Naive thymus-derived CD4-positive, alpha-beta T cell (primary cell): ENCODE measurements around the gene ELOVL1. TPM values are rescaled to one million over a fixed set of nuclear protein-coding genes. Genes with fewer than 3 reads are reported as not detected.

ENCODE experiments used
- ATAC-seq: fragments of 150-1000 bp; cut with Tn5 transposase; 2 replicates; pipeline ENCODE4 v1.10.0; 2021; ENCODE audit warnings: mild to moderate bottlenecking, moderate library complexity
- CTCF ChIA-PET: fragments of 350-600 bp; sonication (Branson Sonifier 250); formaldehyde crosslinking; loops from one replicate; lab custom pipeline; 2021; ENCODE audit warnings: antibody characterized with exemption; lab: Charles Lee
- POLR2A ChIA-PET: fragments of 350-600 bp; sonication (Branson Sonifier 250); formaldehyde crosslinking; loops from one replicate; lab custom pipeline; 2021; ENCODE audit warnings: antibody characterized with exemption, inconsistent platforms; lab: Charles Lee
- DNase-seq, 9 donors: peaks; one replicate each; pipeline versions ENCODE4 v3.0.0 to v3.0.0-alpha.2; 2020 to 2022; ENCODE audit warnings: mixed read lengths in 1 of 9
- H3K27ac ChIP-seq: one replicate; pipeline ENCODE4 v1.7.0; 2013; ENCODE audit warnings: mild to moderate bottlenecking, low read depth, low read length, moderate library complexity
- H3K27me3 ChIP-seq, 2 donors: one replicate each; pipeline ENCODE4 v1.7.0; 2013; ENCODE audit warnings: low read length in 2 of 2, mild to moderate bottlenecking in 2 of 2, moderate library complexity in 2 of 2; ENCODE audit not compliant: control insufficient read depth in 2 of 2, insufficient read depth in 2 of 2
- H3K36me3 ChIP-seq, 3 experiments: 1 replicate in 2 of 3; 2 replicates in 1 of 3; pipeline ENCODE4 v1.7.0; 2013; ENCODE audit warnings: low read length in 3 of 3, mild to moderate bottlenecking in 3 of 3, moderate library complexity in 1 of 3; ENCODE audit not compliant: insufficient read depth in 3 of 3, control insufficient read depth in 2 of 3
- H3K4me1 ChIP-seq, 2 donors: one replicate each; pipeline ENCODE4 v1.7.0; 2013; ENCODE audit warnings: low read length in 2 of 2, mild to moderate bottlenecking in 2 of 2, moderate library complexity in 1 of 2; ENCODE audit not compliant: control insufficient read depth in 2 of 2, insufficient read depth in 2 of 2
- H3K4me3 ChIP-seq: 2 replicates; pipeline ENCODE4 v1.7.0; 2013; ENCODE audit warnings: mild to moderate bottlenecking, low read length
- H3K9me3 ChIP-seq, 3 experiments: 1 replicate in 2 of 3; 2 replicates in 1 of 3; pipeline ENCODE4 v1.7.0; 2013; ENCODE audit warnings: low read length in 3 of 3; ENCODE audit not compliant: control insufficient read depth in 2 of 3
- H3K27ac Mint-ChIP-seq, 9 donors: one replicate each; pipeline ENCODE4 v1.8.0; 2020 to 2022; ENCODE audit warnings: mixed read lengths in 9 of 9, mild to moderate bottlenecking in 8 of 9, moderate library complexity in 5 of 9, inconsistent platforms in 2 of 9
- H3K27me3 Mint-ChIP-seq, 5 donors: one replicate each; pipeline ENCODE4 v1.8.0; 2021 to 2022; ENCODE audit warnings: mixed read lengths in 5 of 5, mild to moderate bottlenecking in 1 of 5
- H3K36me3 Mint-ChIP-seq, 5 donors: one replicate each; pipeline ENCODE4 v1.8.0; 2020 to 2022; ENCODE audit warnings: mixed read lengths in 5 of 5, mild to moderate bottlenecking in 3 of 5, inconsistent platforms in 1 of 5
- H3K4me1 Mint-ChIP-seq, 7 donors: one replicate each; pipeline ENCODE4 v1.8.0; 2020 to 2022; ENCODE audit warnings: mixed read lengths in 7 of 7, mild to moderate bottlenecking in 3 of 7, inconsistent platforms in 1 of 7
- H3K4me3 Mint-ChIP-seq, 10 donors: one replicate each; pipeline ENCODE4 v1.8.0; 2020 to 2022; ENCODE audit warnings: mild to moderate bottlenecking in 10 of 10, mixed read lengths in 10 of 10, moderate library complexity in 6 of 10, inconsistent platforms in 2 of 10
- H3K9me3 Mint-ChIP-seq, 11 donors: one replicate each; pipeline ENCODE4 v1.8.0; 2020 to 2022; ENCODE audit warnings: mixed read lengths in 11 of 11, mild to moderate bottlenecking in 4 of 11, inconsistent platforms in 1 of 11, moderate library complexity in 1 of 11
- intact Hi-C, 2 donors: fragments of 100-400 bp; cut with micrococcal nuclease; formaldehyde crosslinking; loops; one replicate each; pipeline ENCODE4 v1.15.1; 2023
- polyA plus RNA-seq, 2 donors: library from polyadenylated mRNA; unstranded; fragments of 300-500 nt; fragmentation: Illumina TruSeq; gene quantifications; one replicate each; pipeline ENCODE4 v1.2.3, GENCODE V29; 2021
- total RNA-seq, 6 experiments: library from RNA in 5 of 6; stranded (reverse) in 5 of 6; gene quantifications; 1 replicate in 5 of 6; 2 replicates in 1 of 6; pipeline ENCODE4 v1.2.3 and lab custom pipeline; 2021 to 2026

ELOVL1 gene
- total and polyA plus RNA-seq, 7 experiments from 2014 or later = 25.9 to 65.3 (median 34.6) TPM

DNA sequence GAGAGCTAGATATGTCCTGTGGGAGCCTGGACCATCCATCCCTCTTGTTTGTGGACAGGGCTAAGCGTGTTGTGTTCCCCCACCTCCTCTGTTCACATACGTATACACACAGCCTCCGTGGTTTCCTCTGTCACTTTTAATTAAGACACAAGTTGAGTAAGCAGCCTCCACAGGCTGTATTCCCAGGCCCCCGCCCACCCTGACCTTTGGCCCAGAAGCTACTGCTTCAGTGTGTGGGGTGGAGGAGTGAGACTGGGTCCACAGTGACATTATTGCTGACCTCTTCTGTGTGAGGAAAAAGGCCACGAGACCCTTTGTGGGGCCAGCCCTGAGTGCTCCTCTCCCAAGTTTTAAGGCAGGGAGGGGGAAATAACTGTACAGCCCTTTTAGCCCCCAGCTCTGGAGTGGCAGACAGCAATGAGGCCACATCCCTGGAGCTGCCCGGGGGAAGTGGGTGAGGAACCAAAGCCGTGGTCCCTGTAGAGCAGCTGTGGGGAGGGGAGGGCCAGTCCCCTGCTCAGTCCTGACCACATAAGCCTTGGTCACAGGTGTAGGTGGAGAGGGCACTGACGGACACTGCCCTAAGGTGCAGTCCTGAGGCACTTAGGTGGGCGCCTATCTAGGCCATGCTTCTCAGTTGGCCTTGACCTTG, 4.4 kb downstream of the ELOVL1 start:
- Histone ChIP-seq H3K27ac (no peak overlapping the region), H3K9me3 (no peaks in the 10 kb centered on the region), H3K36me3 (peaks cover 10 to 39% (median 10%) of the 10 kb centered on the region in 3 experiments), H3K4me1 (peaks cover 11 to 21% of the 10 kb centered on the region in 2 donors), H3K27me3 (no peaks in the 10 kb centered on the region), H3K4me3 (no peak overlapping the region)
- ChIA-PET POLR2A (interaction anchor here (1.0 kb wide), 1 partner anchor 27 kb away, joined by 3 read pairs; the partner anchor contains the start of genes MED8 and SZT2), CTCF (no interaction called here)
- intact Hi-C loops = loop anchor here (10.0 kb wide), 4 partner anchors 291 to 611 kb away; partner anchors contain the start of genes ATP6V0B (in 1 of the 2), B4GALT2 (in 1 of the 2), DPH2 (in 1 of the 2) and KDM4A (in 1 of the 2)
- H3K4me1 Mint-ChIP-seq = peaks cover 18 to 68% (median 34%) of the 10 kb centered on the region in 7 donors
- DNase-seq (no peak), ATAC-seq (no peak)
- no peak overlapping the region for H3K27ac Mint-ChIP-seq
- H3K27me3 Mint-ChIP-seq = no peaks in the 10 kb centered on the region
- no peaks in the 10 kb centered on the region for H3K9me3 Mint-ChIP-seq
- peaks cover 5 to 59% (median 13%) of the 10 kb centered on the region in 5 donors for H3K36me3 Mint-ChIP-seq
- H3K4me3 Mint-ChIP-seq = peak overlapping the region in 1 of 10 donors; percentile 25

DNA sequence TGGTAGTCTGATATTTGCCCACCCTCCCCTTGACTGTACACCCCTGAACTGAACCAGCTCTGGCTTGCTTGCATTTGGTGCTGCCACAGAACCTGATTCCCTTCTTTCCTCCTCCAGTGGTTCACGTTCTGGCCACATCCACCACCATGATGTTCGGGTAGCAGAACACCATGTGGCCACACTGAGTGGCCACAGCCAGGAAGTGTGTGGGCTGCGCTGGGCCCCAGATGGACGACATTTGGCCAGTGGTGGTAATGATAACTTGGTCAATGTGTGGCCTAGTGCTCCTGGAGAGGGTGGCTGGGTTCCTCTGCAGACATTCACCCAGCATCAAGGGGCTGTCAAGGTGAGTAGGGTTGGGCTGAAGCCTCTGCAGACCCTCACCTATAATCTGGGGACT, 7.2 kb downstream of the ELOVL1 start:
- H3K27ac ChIP-seq = no peak overlapping the region
- H3K4me3 ChIP-seq = no peak overlapping the region
- intact Hi-C loops = loop anchor here (10.0 kb wide), 4 partner anchors 294 to 614 kb away; partner anchors contain the start of genes ATP6V0B (in 1 of the 2), B4GALT2 (in 1 of the 2), DPH2 (in 1 of the 2) and KDM4A (in 1 of the 2)
- CTCF ChIA-PET = no interaction called here
- no peaks in the 10 kb centered on the region for H3K27me3 Mint-ChIP-seq
- ATAC-seq (no peak), DNase-seq (no peak)
- H3K27ac Mint-ChIP-seq = no peak overlapping the region
- peaks cover 5 to 11% of the 10 kb centered on the region in 2 donors for H3K4me1 ChIP-seq
- no peaks in the 10 kb centered on the region for H3K9me3 ChIP-seq
- H3K4me3 Mint-ChIP-seq = peak overlapping the region in 4 of 10 donors; percentile 39 to 97 (median 52)
- H3K27me3 ChIP-seq = no peaks in the 10 kb centered on the region
- peaks cover 10 to 64% (median 27%) of the 10 kb centered on the region in 7 donors for H3K4me1 Mint-ChIP-seq
- H3K9me3 Mint-ChIP-seq = no peaks in the 10 kb centered on the region
- H3K36me3 ChIP-seq = peaks cover 10 to 37% (median 10%) of the 10 kb centered on the region in 3 experiments
- POLR2A ChIA-PET = interaction anchor here (0.5 to 1.3 kb wide), 3 partner anchors 29 to 189 kb away, joined by 3 to 4 read pairs (median 3); partner anchors contain the start of genes CFAP57, EBNA1BP2, MED8 and SZT2
- H3K36me3 Mint-ChIP-seq = peaks cover 5 to 53% (median 10%) of the 10 kb centered on the region in 5 donors

DNA sequence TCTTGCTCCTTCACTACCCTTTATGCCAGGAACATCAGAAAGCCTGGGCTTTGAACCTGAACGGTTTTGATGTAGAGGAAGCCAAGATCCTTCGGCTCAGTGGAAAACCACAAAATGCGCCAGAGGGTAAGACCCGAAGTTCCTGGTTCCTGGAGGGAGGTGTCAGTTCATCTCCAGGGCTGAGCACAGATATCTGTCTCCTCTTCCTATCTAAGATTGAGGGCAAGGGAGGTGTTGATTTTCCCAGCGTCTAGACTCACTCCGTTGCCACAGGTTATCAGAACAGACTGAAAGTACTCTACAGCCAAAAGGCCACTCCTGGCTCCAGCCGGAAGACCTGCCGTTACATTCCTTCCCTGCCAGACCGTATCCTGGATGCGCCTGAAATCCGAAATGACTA, 8.1 kb downstream of the ELOVL1 start:
- no peaks in the 10 kb centered on the region for H3K9me3 ChIP-seq
- H3K36me3 ChIP-seq = peaks cover 1 to 28% (median 10%) of the 10 kb centered on the region in 3 experiments
- H3K4me3 ChIP-seq = no peak overlapping the region
- no peak overlapping the region for H3K27ac ChIP-seq
- DNase-seq (no peak), ATAC-seq (no peak)
- no peaks in the 10 kb centered on the region for H3K9me3 Mint-ChIP-seq
- no peaks in the 10 kb centered on the region for H3K27me3 ChIP-seq
- H3K27ac Mint-ChIP-seq = peak overlapping the region in 5 of 9 donors; percentile 12 to 81 (median 64)
- intact Hi-C loops = loop anchor here (2.0 to 10.0 kb wide), 8 partner anchors 62 to 1997 kb away; partner anchors contain the start of genes KDM4A (in 2 of the 2), ATP6V0B (in 1 of the 2), B4GALT2 (in 1 of the 2) and DPH2 (in 1 of the 2)
- peaks cover 5 to 46% (median 5%) of the 10 kb centered on the region in 5 donors for H3K36me3 Mint-ChIP-seq
- H3K4me3 Mint-ChIP-seq = peak overlapping the region; percentile 52 to 97 (median 75)
- POLR2A ChIA-PET = interaction anchor here (0.8 to 2.5 kb wide), 2 partner anchors 8 to 111 kb away, joined by 3 to 16 read pairs; partner anchors contain the start of gene ELOVL1
- peaks cover 5 to 10% of the 10 kb centered on the region in 2 donors for H3K4me1 ChIP-seq
- CTCF ChIA-PET = no interaction called here
- no peaks in the 10 kb centered on the region for H3K27me3 Mint-ChIP-seq
- peaks cover 10 to 57% (median 20%) of the 10 kb centered on the region in 7 donors for H3K4me1 Mint-ChIP-seq

DNA sequence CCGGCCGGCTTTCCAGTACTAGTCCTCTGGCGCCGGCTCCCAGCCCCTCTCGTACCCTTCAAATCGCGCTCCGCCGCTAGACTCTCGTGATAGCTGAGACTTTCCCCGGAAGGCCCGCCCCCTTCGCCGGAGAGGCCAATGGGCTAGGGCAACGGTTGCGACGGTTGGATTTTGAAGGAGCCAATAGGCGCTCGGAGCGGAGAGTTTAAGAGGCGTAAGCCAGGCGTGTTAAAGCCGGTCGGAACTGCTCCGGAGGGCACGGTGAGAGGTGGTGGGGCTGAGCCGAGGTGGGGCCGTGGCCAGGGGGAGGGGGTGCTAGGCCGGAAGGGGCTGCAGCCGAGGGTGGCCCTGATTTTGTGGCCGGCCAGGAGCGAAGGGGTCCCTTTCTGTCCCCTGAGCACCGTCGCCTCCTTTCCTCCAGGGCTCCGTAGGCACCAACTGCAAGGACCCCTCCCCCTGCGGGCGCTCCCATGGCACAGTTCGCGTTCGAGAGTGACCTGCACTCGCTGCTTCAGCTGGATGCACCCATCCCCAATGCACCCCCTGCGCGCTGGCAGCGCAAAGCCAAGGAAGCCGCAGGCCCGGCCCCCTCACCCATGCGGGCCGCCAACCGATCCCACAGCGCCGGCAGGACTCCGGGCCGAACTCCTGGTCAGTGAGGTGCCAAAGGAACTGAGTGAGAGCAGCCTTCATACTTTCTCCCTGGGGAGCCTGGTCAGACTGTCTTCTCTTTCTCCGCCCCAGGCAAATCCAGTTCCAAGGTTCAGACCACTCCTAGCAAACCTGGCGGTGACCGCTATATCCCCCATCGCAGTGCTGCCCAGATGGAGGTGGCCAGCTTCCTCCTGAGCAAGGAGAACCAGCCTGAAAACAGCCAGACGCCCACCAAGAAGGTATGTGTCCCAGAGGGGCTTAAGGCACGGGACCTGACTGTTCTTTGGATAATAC, 8.8 kb downstream of the ELOVL1 start, which contains the start of gene CDC20:
Gene CDC20 (plus strand): TSS at position 236 of the 948 bp plus-strand sequence. CDS start 235 bp downstream, at position 471.
- CTCF ChIA-PET = no interaction called here
- H3K36me3 ChIP-seq = peaks cover 0 to 21% (median 6%) of the 10 kb centered on the region in 3 experiments
- DNase-seq = peak; percentile 91 to 99 (median 96)
- H3K4me3 ChIP-seq = peak within 1 kb of the TSS; percentile 90
- H3K9me3 ChIP-seq = no peaks in the 10 kb centered on the region
- H3K27ac ChIP-seq = peak within 1 kb of the TSS; percentile 78
- Mint-ChIP-seq H3K9me3 (no peaks in the 10 kb centered on the region), H3K4me1 (peaks cover 10 to 55% (median 20%) of the 10 kb centered on the region in 7 donors), H3K4me3 (peak within 1 kb of the TSS; percentile 74 to 97 (median 90)), H3K27ac (peak within 1 kb of the TSS; percentile 22 to 88 (median 87)), H3K27me3 (no peaks in the 10 kb centered on the region), H3K36me3 (peaks cover 3 to 43% (median 5%) of the 10 kb centered on the region in 5 donors)
- peak; percentile 100 for ATAC-seq
- no peaks in the 10 kb centered on the region for H3K27me3 ChIP-seq
- intact Hi-C loops = loop anchor here (1.0 to 10.0 kb wide), 13 partner anchors 9 to 1997 kb away; partner anchors contain the start of genes CFAP57 (in 2 of the 2), EBNA1BP2 (in 2 of the 2), ELOVL1 (in 2 of the 2) and MED8 (in 2 of the 2)
- POLR2A ChIA-PET = interaction anchor here (0.7 to 2.5 kb wide), 4 partner anchors 9 to 1277 kb away, joined by 3 to 16 read pairs (median 10); partner anchors contain the start of genes ELOVL1, MED8 and SZT2
- H3K4me1 ChIP-seq = peaks cover 5 to 10% of the 10 kb centered on the region in 2 donors

DNA sequence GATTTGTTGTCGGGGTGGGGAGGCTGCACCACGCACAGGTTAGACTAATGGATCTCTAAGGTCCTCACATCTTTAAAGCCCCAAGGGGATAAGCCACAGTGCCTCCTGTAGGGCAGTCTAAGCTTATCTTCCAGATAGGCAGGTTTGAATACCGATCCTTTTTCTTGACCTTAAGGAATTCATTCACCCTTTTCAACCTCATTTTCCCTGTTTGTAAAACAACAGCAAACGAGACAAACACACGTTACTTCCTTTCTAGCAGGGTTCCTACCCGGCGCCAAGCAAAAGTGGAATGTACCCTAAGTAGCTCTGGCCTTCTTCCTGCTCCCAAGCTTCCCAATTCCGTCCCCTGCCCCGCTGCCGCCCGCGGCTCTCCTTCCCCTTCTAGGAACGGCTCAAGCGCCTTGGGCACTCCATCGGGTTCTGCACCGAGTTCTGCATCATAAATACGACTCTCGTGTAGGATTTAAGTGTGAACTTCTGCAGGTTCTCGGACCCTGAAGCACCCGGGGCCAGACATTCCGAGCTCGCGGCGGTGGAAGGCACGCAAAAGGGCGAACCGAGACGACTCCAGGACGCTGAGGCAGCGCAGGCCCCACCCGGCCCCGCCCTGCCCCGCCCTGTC, 9.6 kb downstream of the ELOVL1 start:
- Histone ChIP-seq H3K4me3 (peak overlapping the region; percentile 90), H3K27me3 (no peaks in the 10 kb centered on the region), H3K36me3 (peaks cover 0 to 13% (median 0%) of the 10 kb centered on the region in 3 experiments), H3K27ac (peak overlapping the region; percentile 78), H3K9me3 (no peaks in the 10 kb centered on the region), H3K4me1 (peaks cover 5 to 10% of the 10 kb centered on the region in 2 donors)
- ATAC-seq = no peak
- no peaks in the 10 kb centered on the region for H3K27me3 Mint-ChIP-seq
- ChIA-PET CTCF (no interaction called here), POLR2A (interaction anchor here (0.7 to 2.5 kb wide), 4 partner anchors 10 to 1277 kb away, joined by 3 to 16 read pairs (median 10); partner anchors contain the start of genes ELOVL1, MED8 and SZT2)
- H3K4me3 Mint-ChIP-seq = peak overlapping the region; percentile 74 to 97 (median 90)
- DNase-seq = peak in 3 of 9 donors; percentile 9 to 13 (median 10)
- peaks cover 10 to 51% (median 20%) of the 10 kb centered on the region in 7 donors for H3K4me1 Mint-ChIP-seq
- intact Hi-C loops = loop anchor here (1.0 to 10.0 kb wide), 13 partner anchors 9 to 1996 kb away; partner anchors contain the start of genes CFAP57 (in 2 of the 2), EBNA1BP2 (in 2 of the 2), ELOVL1 (in 2 of the 2) and MED8 (in 2 of the 2)
- peaks cover 0 to 39% (median 5%) of the 10 kb centered on the region in 5 donors for H3K36me3 Mint-ChIP-seq
- peak overlapping the region; percentile 22 to 88 (median 87) for H3K27ac Mint-ChIP-seq
- H3K9me3 Mint-ChIP-seq = no peaks in the 10 kb centered on the region
